HG02588 (cell line): ENCODE measurements around the gene GNB3.

Source experiments
- ATAC-seq: cut with Tn5 transposase; IDR thresholded peaks from one replicate; pipeline ENCODE4 v1.9.1; 2021; ENCODE audit warnings: mild to moderate bottlenecking, moderate library complexity; ENCODE audit not compliant: unreplicated experiment

GNB3 gene

DNA sequence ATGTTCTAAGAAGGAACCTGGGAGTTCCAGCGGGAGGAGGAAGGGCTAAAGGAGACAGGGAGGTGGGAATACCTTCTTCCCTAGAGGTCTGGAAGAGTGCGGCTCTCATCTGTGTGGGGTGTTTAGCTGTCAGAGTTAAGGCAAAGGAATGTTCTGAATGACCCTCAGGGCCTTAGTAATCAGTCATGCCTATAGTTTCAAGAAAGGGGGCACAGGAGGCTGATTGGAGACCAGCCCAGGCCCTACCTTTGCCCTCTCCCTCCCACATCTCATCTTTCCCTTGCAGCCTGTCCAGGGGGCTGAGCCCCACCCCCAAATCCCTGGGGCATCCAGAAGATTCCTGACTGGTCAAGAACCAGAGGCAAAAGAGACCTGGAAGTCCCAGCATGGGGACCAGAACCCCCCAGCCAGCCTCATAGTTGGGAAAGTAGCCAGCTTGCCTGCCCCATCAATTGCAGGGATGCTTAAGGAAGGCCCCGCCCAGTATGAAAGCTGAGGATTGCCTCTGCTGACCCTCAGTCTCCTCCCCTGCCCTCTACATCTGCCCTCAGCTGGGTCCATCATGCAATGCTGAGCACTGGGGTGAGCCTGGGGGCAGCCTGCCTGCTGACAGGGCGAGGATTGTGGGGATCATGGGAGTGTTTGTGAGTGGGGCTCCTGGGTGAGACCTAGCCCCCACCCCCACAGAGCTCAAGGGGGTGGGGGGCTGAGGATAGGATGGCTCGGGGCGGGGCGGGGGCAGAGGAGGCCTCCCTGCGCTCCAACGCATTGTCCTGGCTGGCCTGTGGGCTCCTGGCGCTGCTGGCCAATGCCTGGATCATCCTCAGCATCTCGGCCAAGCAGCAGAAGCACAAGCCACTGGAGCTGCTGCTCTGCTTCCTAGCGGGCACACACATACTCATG is 17.3 kb upstream of the GNB3 start:
- ATAC-seq: no peak

- no peak for ATAC-seq
These were observed 16.5 kb upstream of the GNB3 start for GRCh38 chr12:6824085-6824775.

GRCh38 chr12:6824901-6825381 is 15.8 kb upstream of the GNB3 start:
- ATAC-seq: no peak

- no peak for ATAC-seq
These were observed 15.2 kb upstream of the GNB3 start for GRCh38 chr12:6825398-6826124.

DNA sequence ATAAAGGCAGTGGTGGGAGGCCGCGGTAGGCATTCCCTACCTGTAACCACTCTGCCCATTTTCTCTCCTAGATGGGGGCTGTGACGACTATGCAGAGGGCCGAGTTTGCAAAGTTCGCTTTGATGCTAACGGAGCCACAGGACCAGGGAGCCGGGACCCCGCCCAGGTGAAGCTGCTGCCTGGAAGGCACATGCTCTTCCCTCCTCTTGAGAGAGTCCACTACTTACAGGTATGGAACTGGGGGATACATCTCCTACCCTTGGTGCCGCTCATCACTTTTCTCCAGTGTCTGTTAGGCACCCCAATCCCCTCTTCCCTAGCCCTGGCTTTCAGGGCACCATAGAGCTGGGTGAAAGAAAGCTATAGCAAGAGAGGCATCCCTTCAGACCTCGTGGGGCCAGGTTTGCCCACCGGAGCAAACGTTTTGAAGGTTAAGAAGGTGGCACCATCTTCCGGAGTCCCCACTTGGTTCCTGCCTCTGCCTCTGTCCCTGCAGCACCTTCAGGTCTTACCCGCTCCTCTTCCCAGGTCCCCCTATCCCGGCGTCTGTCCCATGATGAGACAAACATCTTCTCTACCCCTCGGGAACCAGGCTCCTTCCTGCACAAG is 14.5 kb upstream of the GNB3 start:
- no peak for ATAC-seq

GRCh38 chr12:6826734-6827436 is 13.8 kb upstream of the GNB3 start:
- ATAC-seq: no peak

DNA sequence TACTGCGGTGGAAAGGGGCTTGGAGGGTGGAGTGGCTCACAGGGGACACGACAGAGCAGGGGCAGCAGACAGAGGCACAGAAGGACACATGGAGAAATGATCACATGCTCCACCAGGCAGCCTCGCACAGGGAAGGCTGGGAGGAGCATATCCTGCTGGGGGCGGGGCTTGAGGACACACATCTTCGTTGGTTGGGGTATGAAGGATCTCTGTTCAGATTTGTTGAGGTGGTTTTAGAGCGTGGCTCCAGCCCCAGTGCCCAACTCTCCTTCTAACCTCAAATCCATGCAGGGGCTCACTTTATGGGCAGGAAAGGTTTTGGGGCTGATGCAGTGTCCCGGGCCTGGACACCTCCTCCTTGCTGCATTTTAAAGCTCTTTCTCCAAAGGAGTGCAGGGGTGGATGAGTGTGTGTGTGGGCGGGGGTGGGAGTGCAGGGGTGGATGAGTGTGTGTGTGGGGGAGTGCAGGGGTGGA is 13.3 kb upstream of the GNB3 start:
- ATAC-seq: no peak

DNA sequence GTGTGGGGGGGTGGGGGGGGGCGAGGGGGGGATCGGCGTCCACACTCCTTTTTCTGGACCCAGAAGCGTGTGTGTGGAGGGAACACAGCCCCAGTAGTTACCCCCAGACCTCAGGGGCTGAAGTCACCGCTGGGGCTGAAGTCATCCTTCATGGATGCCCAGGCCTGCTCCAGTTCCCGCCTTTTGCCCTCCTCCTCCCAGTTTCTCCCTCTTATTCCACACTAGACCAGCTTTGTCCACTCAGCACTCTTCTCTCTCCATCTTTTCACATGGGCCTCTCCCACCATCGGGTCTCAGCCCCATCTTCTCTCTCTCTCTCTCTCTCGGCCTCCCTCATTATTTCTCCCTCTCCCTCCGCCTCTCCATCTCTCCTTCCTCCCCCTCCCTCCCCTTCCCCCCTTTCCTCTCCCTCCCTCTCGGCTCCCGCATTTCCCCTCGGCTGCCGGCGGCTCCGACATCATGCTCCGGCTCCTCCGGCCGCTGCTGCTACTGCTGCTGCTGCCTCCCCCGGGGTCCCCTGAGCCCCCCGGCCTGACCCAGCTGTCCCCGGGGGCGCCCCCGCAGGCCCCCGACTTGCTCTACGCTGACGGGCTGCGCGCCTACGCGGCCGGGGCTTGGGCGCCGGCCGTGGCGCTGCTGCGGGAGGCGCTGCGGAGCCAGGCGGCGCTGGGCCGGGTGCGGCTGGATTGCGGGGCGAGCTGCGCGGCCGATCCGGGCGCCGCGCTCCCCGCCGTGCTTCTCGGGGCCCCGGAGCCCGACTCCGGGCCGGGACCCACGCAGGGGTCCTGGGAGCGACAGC is 12.5 kb upstream of the GNB3 start, which contains the start of gene P3H3:
Gene P3H3 (plus strand): TSS at position 426 of the 799 bp plus-strand sequence. CDS start 34 bp downstream, at position 460.
- ATAC-seq: no peak

DNA sequence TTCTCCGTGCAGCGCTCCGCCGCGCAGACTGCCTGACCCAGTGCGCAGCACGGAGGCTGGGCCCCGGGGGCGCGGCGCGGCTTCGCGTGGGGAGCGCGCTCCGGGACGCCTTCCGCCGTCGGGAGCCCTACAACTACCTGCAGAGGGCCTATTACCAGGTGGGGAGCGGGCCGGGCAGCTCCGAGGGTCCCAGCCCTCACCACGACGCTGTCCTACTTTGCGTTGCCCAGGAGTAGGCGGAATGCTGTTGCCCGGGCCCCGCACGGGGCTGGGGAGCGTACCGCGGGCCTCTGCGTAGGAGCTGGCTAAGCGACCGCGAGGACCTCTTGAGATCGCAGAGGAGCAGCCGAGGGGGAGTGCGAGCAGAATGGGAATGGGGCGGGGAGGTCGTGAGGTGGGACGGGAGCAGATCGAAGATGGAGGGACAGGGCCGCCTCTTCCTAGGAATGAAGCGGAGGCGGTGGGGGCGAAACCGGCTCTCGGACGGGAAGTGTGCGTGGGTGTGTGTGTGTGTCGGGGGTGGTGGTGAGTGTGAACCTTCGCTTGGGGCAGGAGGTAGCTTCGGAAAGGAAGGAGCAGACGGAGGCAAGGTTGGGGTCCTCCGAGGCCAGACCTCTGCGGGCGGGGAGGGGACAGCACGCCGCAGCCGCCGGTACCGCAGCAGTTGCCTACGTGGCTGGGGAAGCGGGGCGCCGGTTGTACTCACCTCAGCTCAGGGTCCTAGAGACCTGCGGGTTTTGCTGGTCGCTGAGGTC is 11.8 kb upstream of the GNB3 start:
- ATAC-seq: no peak

GRCh38 chr12:6829536-6830220 is 11.0 kb upstream of the GNB3 start:
- ATAC-seq: no peak

- ATAC-seq: no peak
These were observed 10.3 kb upstream of the GNB3 start for GRCh38 chr12:6830286-6830890.

DNA sequence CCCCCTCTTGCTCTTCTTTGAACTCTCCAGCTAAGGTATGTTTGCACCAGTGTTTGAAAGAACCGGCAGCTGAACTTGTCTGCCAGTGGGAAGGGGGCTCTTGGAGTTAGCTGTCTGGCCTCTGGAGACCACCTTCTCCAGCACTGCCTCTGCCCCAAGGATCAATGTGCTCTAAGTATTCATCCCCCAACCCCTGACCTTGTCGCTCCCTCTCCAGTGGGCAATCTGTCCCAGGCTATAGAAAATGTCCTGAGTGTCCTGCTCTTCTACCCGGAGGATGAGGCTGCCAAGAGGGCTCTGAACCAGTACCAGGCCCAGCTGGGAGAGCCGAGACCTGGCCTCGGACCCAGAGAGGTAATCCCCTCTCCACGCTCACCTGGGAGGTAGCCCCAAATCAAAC is 9.7 kb upstream of the GNB3 start:
- ATAC-seq: no peak

DNA sequence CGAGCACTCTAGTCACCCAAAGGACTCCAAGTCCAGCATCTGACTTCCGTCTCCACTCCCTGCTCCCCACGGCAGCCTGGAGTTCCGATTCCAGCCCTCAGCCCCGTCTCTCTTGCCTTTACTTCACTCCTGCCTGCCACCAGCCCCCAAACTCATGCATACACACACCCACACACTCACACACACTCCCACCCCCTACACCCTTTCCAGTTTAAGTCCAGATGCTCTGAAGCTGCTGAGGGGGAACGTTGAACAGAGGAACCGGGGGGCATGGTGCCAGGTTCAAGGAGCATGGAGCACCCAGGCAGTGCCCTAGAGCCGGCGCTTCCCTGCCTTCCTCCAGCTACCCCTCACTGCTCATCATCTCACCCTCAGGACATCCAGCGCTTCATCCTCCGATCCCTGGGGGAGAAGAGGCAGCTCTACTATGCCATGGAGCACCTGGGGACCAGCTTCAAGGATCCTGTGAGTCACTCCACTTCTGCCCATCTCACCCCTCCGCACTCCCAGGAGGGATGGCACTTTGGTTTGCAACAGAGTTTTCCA is 9.2 kb upstream of the GNB3 start:
- ATAC-seq: no peak

- ATAC-seq: no peak
These were observed 8.6 kb upstream of the GNB3 start for GRCh38 chr12:6832125-6832524.

DNA sequence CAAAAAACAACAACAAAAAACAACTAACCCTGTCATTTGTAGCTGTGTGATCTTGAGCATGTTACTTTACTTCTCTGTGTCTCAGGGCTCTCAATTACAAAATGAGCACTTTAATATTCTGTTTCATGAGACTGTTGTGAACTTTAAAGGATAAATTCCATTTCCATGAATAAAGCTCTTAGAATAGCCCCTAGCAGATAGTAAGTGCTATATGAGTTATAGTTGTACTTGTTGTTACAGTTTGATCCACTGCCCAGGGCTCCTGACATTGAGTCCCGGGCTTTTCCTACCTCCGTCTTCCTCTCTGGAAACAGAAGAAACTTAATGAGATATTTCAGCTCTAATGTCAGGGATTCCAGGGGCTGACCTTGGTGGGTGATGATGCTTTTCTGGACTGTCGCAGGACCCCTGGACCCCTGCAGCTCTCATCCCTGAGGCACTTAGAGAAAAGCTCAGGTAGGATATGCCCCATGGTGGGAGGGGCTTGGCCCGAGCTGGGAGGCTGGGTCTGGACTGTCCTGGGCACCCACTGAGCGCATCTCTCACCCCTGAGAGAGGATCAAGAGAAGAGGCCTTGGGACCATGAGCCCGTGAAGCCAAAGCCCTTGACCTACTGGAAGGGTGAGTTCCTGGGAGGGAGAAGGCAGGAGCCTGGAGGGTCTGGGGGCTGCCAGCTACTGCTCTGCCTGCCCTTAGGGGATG is 7.4 kb upstream of the GNB3 start:
- no peak for ATAC-seq

- ATAC-seq: no peak
These were observed 6.5 kb upstream of the GNB3 start for GRCh38 chr12:6834254-6834653.

- ATAC-seq: no peak
These were observed 5.9 kb upstream of the GNB3 start for GRCh38 chr12:6834873-6835272.
